Esophagus squamous epithelium (tissue), 5 donors: ENCODE measurements around the gene DNTT. TPM values are rescaled to one million over a fixed set of nuclear protein-coding genes. Genes with fewer than 3 reads are reported as not detected.

Source experiments
- DNase-seq: peaks from one replicate; lab custom pipeline; 2025; lab: John Stamatoyannopoulos, UW
- H3K27ac ChIP-seq, 4 donors: fragments of 200-600 bp; sonication (generic); one replicate each; pipeline ENCODE4 v1.5.1; 2016 to 2019; ENCODE audit warnings: mild to moderate bottlenecking in 1 of 4
- H3K27me3 ChIP-seq, 4 donors: fragments of 200-600 bp; sonication (generic); 1 replicate in 3 of 4; 2 replicates in 1 of 4; pipeline versions ENCODE4 v1.5.1 to v1.6.0; 2017 to 2021; ENCODE audit warnings: antibody characterized with exemption in 1 of 4
- H3K36me3 ChIP-seq, 3 donors: fragments of 200-600 bp; sonication (generic); one replicate each; pipeline ENCODE4 v1.5.1; 2016 to 2019
- H3K4me1 ChIP-seq, 3 donors: fragments of 200-600 bp; sonication (generic); one replicate each; pipeline ENCODE4 v1.5.1; 2017 to 2019
- H3K4me3 ChIP-seq, 4 donors: fragments of 200-600 bp; sonication (generic); 1 replicate in 3 of 4; 2 replicates in 1 of 4; pipeline ENCODE4 v1.5.1; 2016 to 2019; ENCODE audit warnings: mild to moderate bottlenecking in 2 of 4, moderate library complexity in 1 of 4
- H3K9me3 ChIP-seq, 3 donors: fragments of 200-600 bp; sonication (generic); one replicate each; pipeline ENCODE4 v1.5.1; 2016 to 2019
- POLR2A ChIP-seq, 4 donors: fragments of 450-650 bp; IDR thresholded peaks; one replicate each; pipeline ENCODE4 v1.6.1; 2017; ENCODE audit warnings: antibody characterized with exemption in 4 of 4, mild to moderate bottlenecking in 4 of 4, moderate library complexity in 3 of 4
- WGBS, 2 donors: methylation state at CpG; one replicate each; pipeline ENCODE4 v1.1.5; 2018; 5-methylcytosine and 5-hydroxymethylcytosine counted together
- intact Hi-C: fragments of 100-400 bp; cut with DNase I; formaldehyde crosslinking; loops from one replicate; pipeline ENCODE4 v1.15.0; 2022
- total RNA-seq, 4 donors: library from RNA; depleted of rRNA; stranded (reverse); fragments of >200 nt; gene quantifications; one replicate each; pipeline ENCODE4 v1.1.0, GENCODE V29; 2016
- TF ChIP-seq, protein P1 (sequence below), 6 experiments: fragments of 450-650 bp in 4 of 6; fragments of 200-600 bp in 2 of 6; sonication (generic) in 2 of 6; IDR thresholded peaks; one replicate each; pipeline ENCODE4 v1.5.1; 2016 to 2019; ENCODE audit warnings: antibody characterized with exemption in 6 of 6, mild to moderate bottlenecking in 4 of 6, moderate library complexity in 4 of 6
- donor health status: DM: yes; HTN: yes; CAD: no.

DNTT gene
- total RNA-seq, 4 donors from 2014 or later: not detected

DNA sequence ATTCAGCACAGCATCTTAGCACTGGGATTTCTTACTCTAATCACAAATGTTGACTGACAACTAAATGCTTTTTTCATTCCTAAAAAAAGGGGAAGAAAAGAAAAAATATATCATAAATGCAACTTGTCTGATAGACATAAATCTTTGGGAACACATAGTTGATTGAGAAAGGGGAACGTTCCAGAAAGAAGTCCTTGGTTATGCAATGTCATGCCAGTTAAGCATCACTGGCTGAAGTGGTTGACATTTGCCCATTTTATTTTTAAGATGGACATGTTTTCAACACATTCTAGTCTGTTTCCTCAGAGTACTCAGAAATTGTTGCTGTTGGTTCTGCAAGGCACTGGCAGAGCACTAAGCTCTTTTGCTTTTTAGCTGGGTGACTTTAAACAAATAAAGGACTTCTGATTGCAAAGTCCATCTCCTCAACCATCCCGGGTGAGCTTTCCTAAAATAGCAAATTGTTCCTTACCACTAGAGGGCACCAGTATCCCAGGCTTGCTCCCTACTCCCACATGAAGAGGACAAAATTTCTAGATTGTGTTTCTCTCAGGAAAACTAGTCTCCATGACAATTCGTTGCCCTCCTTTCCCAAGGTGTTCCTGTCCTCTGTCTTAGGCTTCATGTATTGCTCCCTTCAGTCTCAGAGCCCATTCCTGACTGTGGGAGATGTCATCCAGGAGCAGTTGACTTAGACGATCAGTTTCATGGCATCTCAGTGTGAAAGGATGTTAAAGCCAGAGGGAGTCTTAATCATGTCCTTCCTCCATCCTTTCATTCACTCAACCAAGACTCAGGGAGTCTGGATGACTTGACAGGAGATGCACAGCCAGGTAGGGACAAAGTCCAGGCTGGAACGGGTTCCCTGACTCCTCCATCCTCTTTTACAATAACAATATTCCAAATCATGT is 30.6 kb downstream of the DNTT start:
- DNase-seq: no peak
- Histone ChIP-seq H3K4me1 (no peaks in the 10 kb centered on the region), H3K27me3 (peaks cover 0 to 61% (median 0%) of the 10 kb centered on the region in 4 donors), H3K27ac (no peak overlapping the region), H3K4me3 (no peak overlapping the region), H3K9me3 (no peaks in the 10 kb centered on the region), H3K36me3 (no peaks in the 10 kb centered on the region)
- intact Hi-C loops: no loop called here
- no peak for TF ChIP-seq POLR2A (IDR thresholded peaks at IDR 0.05)
- TF ChIP-seq, protein P1, sequence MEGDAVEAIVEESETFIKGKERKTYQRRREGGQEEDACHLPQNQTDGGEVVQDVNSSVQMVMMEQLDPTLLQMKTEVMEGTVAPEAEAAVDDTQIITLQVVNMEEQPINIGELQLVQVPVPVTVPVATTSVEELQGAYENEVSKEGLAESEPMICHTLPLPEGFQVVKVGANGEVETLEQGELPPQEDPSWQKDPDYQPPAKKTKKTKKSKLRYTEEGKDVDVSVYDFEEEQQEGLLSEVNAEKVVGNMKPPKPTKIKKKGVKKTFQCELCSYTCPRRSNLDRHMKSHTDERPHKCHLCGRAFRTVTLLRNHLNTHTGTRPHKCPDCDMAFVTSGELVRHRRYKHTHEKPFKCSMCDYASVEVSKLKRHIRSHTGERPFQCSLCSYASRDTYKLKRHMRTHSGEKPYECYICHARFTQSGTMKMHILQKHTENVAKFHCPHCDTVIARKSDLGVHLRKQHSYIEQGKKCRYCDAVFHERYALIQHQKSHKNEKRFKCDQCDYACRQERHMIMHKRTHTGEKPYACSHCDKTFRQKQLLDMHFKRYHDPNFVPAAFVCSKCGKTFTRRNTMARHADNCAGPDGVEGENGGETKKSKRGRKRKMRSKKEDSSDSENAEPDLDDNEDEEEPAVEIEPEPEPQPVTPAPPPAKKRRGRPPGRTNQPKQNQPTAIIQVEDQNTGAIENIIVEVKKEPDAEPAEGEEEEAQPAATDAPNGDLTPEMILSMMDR (IDR thresholded peaks at IDR 0.05): peak; percentile 36 to 64 (median 50)
- 38 to 46% methylated on average over 5 of the region's 5 CpGs for WGBS, 2 donors

DNA sequence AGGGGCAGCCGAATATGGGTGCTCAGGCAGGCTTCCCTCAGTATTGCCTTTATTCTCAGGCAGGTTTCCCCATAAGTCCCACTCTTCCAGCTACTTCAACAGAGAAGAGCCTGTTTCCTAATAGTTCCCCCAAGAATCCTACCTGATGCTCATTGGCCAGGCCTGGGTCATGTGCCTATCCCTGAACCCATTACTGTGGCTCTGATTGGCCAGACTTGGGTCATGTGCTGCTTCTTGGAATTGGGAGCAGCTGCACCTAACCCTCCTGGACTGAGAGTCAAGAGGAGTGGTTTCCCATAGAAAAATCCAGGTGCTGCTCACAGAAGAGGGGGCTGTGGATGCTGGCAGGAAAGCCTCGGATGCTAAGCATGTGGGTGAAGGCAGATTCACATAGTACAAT is 32.9 kb downstream of the DNTT start:
- no peak overlapping the region for H3K27ac ChIP-seq
- no peaks in the 10 kb centered on the region for H3K36me3 ChIP-seq
- peaks cover 0 to 45% (median 0%) of the 10 kb centered on the region in 4 donors for H3K27me3 ChIP-seq
- no peak overlapping the region for H3K4me3 ChIP-seq
- H3K4me1 ChIP-seq: no peaks in the 10 kb centered on the region
- 79 to 87% methylated on average over 1 to 2 of the region's 2 CpGs for WGBS, 2 donors
- H3K9me3 ChIP-seq: no peaks in the 10 kb centered on the region
- DNase-seq: no peak
- intact Hi-C loops: no loop called here
- TF ChIP-seq, protein P1 (IDR thresholded peaks at IDR 0.05): no peak
- TF ChIP-seq POLR2A (IDR thresholded peaks at IDR 0.05): no peak

DNA sequence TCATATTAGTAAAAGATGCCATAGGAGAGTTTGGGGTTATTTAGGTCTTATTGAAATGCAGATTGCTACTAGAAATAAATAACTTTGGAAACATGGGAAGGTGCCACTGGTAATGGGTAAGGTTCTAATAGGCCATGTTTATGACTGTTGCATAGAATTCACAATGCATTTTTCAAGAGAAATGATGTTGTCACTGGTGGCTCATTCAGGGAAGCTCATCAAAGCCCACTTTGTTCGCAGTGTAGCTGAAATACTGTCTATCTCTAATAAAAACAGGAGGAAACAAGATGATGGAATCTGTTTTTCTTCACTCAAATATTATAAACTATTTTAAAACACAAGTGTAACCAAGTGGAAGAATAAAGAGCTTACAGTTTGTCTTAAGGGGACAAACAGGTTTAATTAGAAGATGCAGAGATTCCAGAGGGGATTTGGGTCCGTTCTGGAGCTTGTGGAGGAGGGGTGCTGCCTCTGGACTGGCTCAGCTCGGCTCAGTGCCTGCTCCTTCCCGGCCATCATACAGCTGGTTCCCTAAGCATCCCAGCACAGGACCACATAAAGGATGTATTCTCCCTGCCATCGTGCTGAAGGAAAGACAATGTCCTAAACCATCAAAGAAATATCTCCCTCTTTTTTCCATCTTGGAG is 34.2 kb downstream of the DNTT start:
- 56 to 60% methylated on average over 5 of the region's 5 CpGs for WGBS, 2 donors
- peaks cover 0 to 36% (median 0%) of the 10 kb centered on the region in 4 donors for H3K27me3 ChIP-seq
- no peak overlapping the region for H3K4me3 ChIP-seq
- no peaks in the 10 kb centered on the region for H3K9me3 ChIP-seq
- H3K27ac ChIP-seq: no peak overlapping the region
- H3K36me3 ChIP-seq: no peaks in the 10 kb centered on the region
- intact Hi-C loops: no loop called here
- TF ChIP-seq POLR2A (IDR thresholded peaks at IDR 0.05): no peak
- TF ChIP-seq, protein P1 (IDR thresholded peaks at IDR 0.05): no peak
- H3K4me1 ChIP-seq: no peaks in the 10 kb centered on the region
- DNase-seq: no peak

DNA sequence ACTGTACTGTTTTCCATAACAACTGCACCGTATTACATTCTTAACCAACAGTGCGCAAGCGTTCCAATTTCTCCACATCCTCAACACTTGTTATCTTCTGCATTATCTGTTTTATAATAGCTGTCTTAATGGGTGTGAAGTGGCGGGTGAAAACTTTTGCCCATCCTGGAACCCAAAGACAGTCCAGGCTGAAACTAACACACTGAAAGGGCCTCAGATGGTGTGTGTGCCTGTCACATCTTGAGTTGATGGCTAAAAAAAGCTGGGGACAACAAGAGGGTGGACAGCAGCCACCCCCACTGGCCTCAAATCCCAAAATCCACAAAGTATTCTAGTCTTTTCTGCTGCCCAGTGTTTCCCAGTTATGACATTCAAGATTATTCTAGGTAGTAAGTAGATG is 35.1 kb downstream of the DNTT start:
- WGBS, 2 donors: 86 to 96% methylated on average over 4 of the region's 4 CpGs
- H3K36me3 ChIP-seq: no peaks in the 10 kb centered on the region
- no peaks in the 10 kb centered on the region for H3K9me3 ChIP-seq
- peaks cover 0 to 38% (median 0%) of the 10 kb centered on the region in 4 donors for H3K27me3 ChIP-seq
- no peak overlapping the region for H3K4me3 ChIP-seq
- DNase-seq: no peak
- TF ChIP-seq, protein P1 (IDR thresholded peaks at IDR 0.05): no peak
- no peak for TF ChIP-seq POLR2A (IDR thresholded peaks at IDR 0.05)
- no peaks in the 10 kb centered on the region for H3K4me1 ChIP-seq
- intact Hi-C loops: no loop called here
- H3K27ac ChIP-seq: no peak overlapping the region
